ENCODE results near the gene ZNF681.

DNA sequence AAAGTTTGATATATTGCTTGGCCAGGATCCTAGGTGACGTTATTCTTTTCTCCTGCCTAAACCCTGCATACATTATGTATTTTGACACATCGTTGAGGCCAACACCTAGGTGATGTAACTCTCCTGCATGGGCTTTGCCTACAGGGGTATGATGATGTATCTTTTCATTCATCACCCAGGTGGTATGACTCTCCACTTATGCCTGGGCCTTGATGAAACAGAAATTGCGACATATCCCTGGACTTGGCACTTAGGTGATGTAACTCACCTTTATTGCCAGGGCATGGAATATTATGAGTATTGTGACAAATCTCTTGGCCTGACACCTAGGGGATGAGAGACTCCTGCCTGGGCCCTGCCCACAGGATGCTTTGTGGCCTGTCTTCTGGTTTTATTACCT lies 18.5 kb upstream of the ZNF681 start:
- TF ChIP-seq, protein P1, sequence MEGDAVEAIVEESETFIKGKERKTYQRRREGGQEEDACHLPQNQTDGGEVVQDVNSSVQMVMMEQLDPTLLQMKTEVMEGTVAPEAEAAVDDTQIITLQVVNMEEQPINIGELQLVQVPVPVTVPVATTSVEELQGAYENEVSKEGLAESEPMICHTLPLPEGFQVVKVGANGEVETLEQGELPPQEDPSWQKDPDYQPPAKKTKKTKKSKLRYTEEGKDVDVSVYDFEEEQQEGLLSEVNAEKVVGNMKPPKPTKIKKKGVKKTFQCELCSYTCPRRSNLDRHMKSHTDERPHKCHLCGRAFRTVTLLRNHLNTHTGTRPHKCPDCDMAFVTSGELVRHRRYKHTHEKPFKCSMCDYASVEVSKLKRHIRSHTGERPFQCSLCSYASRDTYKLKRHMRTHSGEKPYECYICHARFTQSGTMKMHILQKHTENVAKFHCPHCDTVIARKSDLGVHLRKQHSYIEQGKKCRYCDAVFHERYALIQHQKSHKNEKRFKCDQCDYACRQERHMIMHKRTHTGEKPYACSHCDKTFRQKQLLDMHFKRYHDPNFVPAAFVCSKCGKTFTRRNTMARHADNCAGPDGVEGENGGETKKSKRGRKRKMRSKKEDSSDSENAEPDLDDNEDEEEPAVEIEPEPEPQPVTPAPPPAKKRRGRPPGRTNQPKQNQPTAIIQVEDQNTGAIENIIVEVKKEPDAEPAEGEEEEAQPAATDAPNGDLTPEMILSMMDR (IDR thresholded peaks at IDR 0.05; ENCODE audit: low read length), result no peak
- no peak for TF ChIP-seq EZH2 (IDR thresholded peaks at IDR 0.05; ENCODE audit: borderline replicate concordance, low read length)
